ENCODE results near the gene ZBTB20. TPM values are rescaled to one million over a fixed set of nuclear protein-coding genes. Genes with fewer than 3 reads are reported as not detected.
A peak's percentile ranks its signal among the peaks of the same experiment; 100 is the strongest.

Gene ZBTB20
- total and polyA plus RNA-seq, 7 donors, result under 0.01 to 113 (median 58.6) TPM

GRCh38 chr3:114565216-114565615 is 581.9 kb downstream of the ZBTB20 start:
- H3K4me1 ChIP-seq, result no peaks in the 10 kb centered on the region
- no peaks in the 10 kb centered on the region for H3K9me3 ChIP-seq
- intact Hi-C loops (cut with DNase I), result no loop called here
- DNase-seq, result peak; percentile 81
- WGBS, 2 donors, result 88 to 92% methylated on average over 8 of the region's 8 CpGs
- H3K27me3 ChIP-seq, result no peaks in the 10 kb centered on the region
- TF ChIP-seq, protein P1, sequence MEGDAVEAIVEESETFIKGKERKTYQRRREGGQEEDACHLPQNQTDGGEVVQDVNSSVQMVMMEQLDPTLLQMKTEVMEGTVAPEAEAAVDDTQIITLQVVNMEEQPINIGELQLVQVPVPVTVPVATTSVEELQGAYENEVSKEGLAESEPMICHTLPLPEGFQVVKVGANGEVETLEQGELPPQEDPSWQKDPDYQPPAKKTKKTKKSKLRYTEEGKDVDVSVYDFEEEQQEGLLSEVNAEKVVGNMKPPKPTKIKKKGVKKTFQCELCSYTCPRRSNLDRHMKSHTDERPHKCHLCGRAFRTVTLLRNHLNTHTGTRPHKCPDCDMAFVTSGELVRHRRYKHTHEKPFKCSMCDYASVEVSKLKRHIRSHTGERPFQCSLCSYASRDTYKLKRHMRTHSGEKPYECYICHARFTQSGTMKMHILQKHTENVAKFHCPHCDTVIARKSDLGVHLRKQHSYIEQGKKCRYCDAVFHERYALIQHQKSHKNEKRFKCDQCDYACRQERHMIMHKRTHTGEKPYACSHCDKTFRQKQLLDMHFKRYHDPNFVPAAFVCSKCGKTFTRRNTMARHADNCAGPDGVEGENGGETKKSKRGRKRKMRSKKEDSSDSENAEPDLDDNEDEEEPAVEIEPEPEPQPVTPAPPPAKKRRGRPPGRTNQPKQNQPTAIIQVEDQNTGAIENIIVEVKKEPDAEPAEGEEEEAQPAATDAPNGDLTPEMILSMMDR (IDR thresholded peaks at IDR 0.05), result no peak
- no peak for TF ChIP-seq POLR2AphosphoS5 (IDR thresholded peaks at IDR 0.05)
- TF ChIP-seq POLR2A (IDR thresholded peaks at IDR 0.05), result no peak
- TF ChIP-seq EP300 (IDR thresholded peaks at IDR 0.05), result no peak
- H3K27ac ChIP-seq, result no peak overlapping the region
- no peak overlapping the region for H3K4me3 ChIP-seq
- H3K36me3 ChIP-seq, result no peaks in the 10 kb centered on the region

GRCh38 chr3:114563720-114564119 is 583.4 kb downstream of the ZBTB20 start:
- Histone ChIP-seq H3K27me3 (no peaks in the 10 kb centered on the region), H3K36me3 (no peaks in the 10 kb centered on the region), H3K9me3 (no peaks in the 10 kb centered on the region), H3K27ac (no peak overlapping the region), H3K4me3 (no peak overlapping the region), H3K4me1 (no peaks in the 10 kb centered on the region)
- WGBS, 2 donors, result 94 to 95% methylated on average over 2 of the region's 2 CpGs
- no peak for DNase-seq
- intact Hi-C loops (cut with DNase I), result no loop called here
- TF ChIP-seq EP300 (IDR thresholded peaks at IDR 0.05) (no peak), POLR2A (IDR thresholded peaks at IDR 0.05) (no peak), POLR2AphosphoS5 (IDR thresholded peaks at IDR 0.05) (no peak)
- TF ChIP-seq, protein P1 (IDR thresholded peaks at IDR 0.05), result no peak

GRCh38 chr3:114562557-114562956 is 584.5 kb downstream of the ZBTB20 start:
- no peak for DNase-seq
- WGBS, 2 donors, result 86 to 91% methylated on average over 2 of the region's 2 CpGs
- no peak for TF ChIP-seq POLR2A (IDR thresholded peaks at IDR 0.05)
- TF ChIP-seq, protein P1 (IDR thresholded peaks at IDR 0.05), result no peak
- TF ChIP-seq POLR2AphosphoS5 (IDR thresholded peaks at IDR 0.05), result no peak
- no peak for TF ChIP-seq EP300 (IDR thresholded peaks at IDR 0.05)

DNA sequence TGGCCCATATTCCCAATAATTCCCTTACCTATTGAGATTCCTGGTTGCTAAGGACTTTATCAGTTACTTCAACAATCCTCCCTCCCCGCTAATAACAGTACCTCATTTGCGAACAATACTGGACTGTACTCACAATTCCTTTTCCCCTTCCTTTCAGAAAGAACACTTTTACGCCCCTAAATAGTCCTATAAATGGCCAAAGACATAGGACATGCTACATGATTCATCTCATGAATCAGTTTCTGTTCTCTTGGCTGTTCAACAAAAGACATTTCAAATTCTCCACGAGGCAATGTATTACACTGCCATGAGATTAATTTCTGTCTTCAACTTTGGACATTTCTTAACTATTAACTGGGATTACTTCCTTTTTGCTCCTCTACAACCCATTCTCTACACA is 588.8 kb downstream of the ZBTB20 start:
- Histone ChIP-seq H3K9me3 (no peaks in the 10 kb centered on the region), H3K36me3 (no peaks in the 10 kb centered on the region), H3K4me3 (no peak overlapping the region), H3K27ac (peak overlapping the region in 1 of 4 donors; percentile 12), H3K27me3 (no peaks in the 10 kb centered on the region), H3K4me1 (peaks cover 0 to 17% (median 6%) of the 10 kb centered on the region in 4 donors)
- intact Hi-C loops (cut with DNase I), result no loop called here
- no peak for DNase-seq
- 87 to 90% methylated on average over 4 of the region's 4 CpGs for WGBS, 2 donors
- TF ChIP-seq POLR2AphosphoS5 (IDR thresholded peaks at IDR 0.05), result no peak
- TF ChIP-seq POLR2A (IDR thresholded peaks at IDR 0.05), result no peak

More at GRCh38 chr3:114562557-114562956, 584.5 kb downstream of the ZBTB20 start:
- H3K27ac ChIP-seq, result no peak overlapping the region
- H3K36me3 ChIP-seq, result no peaks in the 10 kb centered on the region
- intact Hi-C loops (cut with DNase I), result no loop called here
- H3K4me3 ChIP-seq, result no peak overlapping the region
- no peaks in the 10 kb centered on the region for H3K27me3 ChIP-seq
- H3K9me3 ChIP-seq, result no peaks in the 10 kb centered on the region
- H3K4me1 ChIP-seq, result peaks cover 0 to 6% (median 3%) of the 10 kb centered on the region in 4 donors

DNA sequence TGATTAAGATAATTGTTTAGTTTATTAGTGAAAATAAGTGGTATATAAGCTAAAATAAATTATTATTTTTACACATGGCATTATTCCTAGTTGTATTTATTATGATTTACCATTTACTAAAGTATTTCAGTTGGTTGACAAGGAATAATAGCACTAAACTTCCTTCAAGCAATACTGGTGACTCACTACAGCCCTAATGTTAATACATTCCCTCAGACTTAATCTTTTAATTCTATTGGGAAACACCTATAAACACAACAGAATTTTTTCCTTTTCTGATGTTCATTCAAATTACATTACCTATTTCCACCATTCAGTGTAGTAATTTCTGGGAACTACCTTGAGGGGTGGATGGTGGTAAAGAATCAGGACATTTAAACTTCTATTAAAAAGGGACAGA is 589.3 kb downstream of the ZBTB20 start:
- Histone ChIP-seq H3K27me3 (no peaks in the 10 kb centered on the region), H3K4me1 (peaks cover 0 to 17% (median 6%) of the 10 kb centered on the region in 4 donors), H3K9me3 (no peaks in the 10 kb centered on the region), H3K36me3 (no peaks in the 10 kb centered on the region), H3K27ac (peak overlapping the region in 1 of 4 donors; percentile 12), H3K4me3 (no peak overlapping the region)
- intact Hi-C loops (cut with DNase I), result no loop called here
- no peak for DNase-seq
- no peak for TF ChIP-seq POLR2AphosphoS5 (IDR thresholded peaks at IDR 0.05)
- TF ChIP-seq, protein P1 (IDR thresholded peaks at IDR 0.05), result no peak
- no peak for TF ChIP-seq POLR2A (IDR thresholded peaks at IDR 0.05)
- no peak for TF ChIP-seq EP300 (IDR thresholded peaks at IDR 0.05)
